Loucy (cell line): Measurements from ENCODE around the gene ADAMTS6.

Experiments
- CTCF ChIP-seq: fragments of 200-600 bp; sonication (generic); conservative IDR thresholded peaks from 2 replicates; pipeline ENCODE4 v1.5.1; 2014; ENCODE audit warnings: mild to moderate bottlenecking, antibody characterized with exemption, low read length
- EZH2phosphoT487 ChIP-seq: fragments of 200-600 bp; IDR thresholded peaks from 2 replicates; pipeline ENCODE4 v1.6.1; 2018; ENCODE audit warnings: antibody characterized with exemption, mild to moderate bottlenecking, moderate library complexity, borderline replicate concordance

GRCh38 chr5:65244031-65244430 lies 237.7 kb downstream of the ADAMTS6 start:
- no peak for TF ChIP-seq CTCF
- TF ChIP-seq EZH2phosphoT487, result no peak
